GM21717 (cell line): Measurements from ENCODE around the gene THSD4.

Experiments used
- ATAC-seq: cut with Tn5 transposase; IDR thresholded peaks from one replicate; pipeline ENCODE4 v1.9.1; 2021; ENCODE audit warnings: mild to moderate bottlenecking, moderate library complexity; ENCODE audit not compliant: unreplicated experiment

Gene THSD4

DNA sequence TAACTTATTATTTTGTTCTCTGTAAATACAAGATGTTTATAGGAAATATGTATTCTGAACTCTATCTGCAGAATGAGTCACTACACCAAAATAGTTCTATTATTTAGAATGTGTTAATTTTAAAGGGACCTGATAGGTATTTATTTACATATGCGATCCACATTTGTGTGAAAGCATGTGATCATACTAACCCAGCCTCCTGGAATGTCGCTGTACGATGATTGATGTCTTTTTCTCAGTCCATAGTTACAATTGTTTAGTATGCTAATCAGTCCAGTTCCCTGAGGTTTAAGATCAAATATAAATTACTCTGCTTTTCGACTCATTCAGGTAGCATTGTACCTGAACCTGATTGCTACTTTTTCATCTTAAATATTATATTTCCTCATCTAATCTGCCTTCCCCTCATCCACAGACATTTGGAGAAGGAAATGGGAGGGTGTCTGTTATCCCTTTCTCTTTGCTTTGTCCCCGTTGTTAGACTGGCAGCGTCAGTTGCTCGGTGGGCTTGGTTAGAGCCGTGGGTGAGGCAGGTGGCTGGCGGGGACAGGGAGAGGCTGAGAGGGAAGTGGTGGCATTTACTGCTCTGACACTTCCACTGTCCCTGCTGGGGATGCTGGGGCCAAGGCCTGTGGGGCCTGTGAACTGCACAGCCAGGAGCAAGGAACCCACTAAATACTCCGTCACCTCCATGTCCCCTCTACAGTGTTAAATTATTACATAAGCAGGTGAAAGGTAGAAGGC, 667.3 kb downstream of the THSD4 start:
- no peak for ATAC-seq

DNA sequence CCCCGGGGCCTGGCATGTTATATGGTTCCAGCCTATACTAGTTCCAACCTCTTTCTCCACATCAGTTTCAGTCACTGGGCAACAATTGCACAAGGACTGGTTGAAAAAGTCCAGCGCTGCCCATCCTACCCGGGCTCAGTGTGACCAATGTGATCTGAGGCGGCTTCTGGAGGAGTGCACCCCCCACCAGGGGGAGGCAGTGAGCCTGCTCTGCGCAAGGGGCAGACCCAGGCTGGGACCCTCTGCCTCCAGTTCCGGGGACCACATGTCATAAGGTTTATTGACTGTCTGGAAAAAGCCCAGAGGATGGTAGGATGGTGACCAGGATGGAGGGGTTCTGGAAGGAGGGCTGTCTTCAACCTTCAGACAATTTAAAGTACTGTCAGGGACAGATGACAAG, 669.4 kb downstream of the THSD4 start:
- no peak for ATAC-seq

DNA sequence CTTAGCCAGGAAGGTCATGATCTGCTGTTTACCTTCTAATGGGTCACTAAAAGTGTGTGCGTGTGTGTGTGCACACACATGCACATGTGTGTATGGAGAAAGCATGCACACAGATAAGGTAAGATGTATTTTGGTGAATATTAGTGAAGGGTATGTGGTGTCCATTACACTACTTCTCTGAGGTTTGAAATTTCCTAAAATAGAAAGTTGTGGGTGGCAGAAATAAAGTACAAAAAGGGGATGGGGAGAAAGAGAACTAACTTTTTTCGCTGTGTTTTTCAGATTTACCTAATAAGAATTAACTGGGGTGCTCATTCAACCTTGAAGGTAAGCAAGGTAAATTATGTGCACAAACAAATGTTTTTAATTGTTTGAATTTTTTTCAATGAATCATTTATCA, 670.7 kb downstream of the THSD4 start:
- no peak for ATAC-seq

DNA sequence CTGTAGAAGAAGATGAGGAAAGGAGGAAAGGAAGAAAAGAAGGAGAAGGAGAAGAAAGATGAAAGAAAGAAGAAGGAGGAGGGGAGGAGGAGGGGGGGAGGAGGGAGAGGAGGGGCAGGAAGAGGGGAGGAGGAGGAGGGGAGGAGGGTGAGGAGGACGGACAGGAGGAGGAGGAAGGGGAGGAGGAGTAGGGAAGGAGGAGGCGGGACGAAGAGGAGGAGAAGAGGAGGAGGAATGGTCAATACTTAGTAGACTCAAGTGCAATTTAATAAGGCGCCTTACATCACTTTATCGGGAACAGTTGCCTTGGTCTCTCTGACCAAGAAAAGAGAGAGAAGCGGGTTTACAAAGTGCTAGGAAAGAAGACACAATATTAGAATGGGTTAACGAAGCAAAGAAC, 671.4 kb downstream of the THSD4 start:
- ATAC-seq: no peak

DNA sequence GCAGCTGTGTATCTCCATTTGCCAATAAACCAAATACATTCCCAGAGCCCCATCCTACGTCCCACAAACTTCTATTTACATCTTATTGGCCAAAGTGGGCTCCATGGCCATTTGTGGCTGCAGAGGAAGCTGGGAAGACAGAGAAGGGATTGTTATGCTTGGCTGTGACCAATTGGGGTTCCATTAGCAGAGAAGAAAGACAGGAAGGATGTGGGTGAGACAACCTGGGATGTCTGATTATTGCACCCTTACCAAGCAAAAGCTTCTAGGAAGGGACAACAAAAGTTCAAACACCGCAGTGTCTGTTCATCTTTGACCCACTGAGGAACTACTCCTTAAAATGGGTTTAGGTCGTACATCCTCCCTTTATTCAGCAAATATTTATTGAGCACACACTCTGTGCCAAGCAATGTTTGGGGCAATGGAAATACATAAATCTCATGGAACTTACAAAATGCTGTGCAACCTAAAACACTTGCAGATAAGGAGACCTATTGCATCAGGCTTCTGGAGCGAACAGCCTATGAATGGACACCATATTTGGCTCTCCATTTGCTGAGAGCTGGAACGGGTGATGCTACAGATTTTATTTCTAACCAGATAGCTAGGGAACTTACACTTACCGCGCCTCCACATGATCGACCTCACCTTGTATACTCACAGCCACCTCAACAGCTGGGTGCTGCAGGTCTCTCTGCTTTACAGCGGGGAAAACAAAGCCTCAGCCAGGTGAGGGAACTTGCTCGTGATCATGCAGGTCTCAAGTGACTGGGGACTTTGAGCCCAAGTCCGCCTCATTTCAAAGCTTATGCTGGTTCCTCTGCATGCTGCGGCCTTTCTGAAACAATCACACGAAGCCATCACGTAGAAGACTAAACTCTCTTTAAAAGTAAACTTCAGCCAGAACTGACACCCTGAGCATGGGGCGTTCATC, 673.6 kb downstream of the THSD4 start:
- no peak for ATAC-seq

DNA sequence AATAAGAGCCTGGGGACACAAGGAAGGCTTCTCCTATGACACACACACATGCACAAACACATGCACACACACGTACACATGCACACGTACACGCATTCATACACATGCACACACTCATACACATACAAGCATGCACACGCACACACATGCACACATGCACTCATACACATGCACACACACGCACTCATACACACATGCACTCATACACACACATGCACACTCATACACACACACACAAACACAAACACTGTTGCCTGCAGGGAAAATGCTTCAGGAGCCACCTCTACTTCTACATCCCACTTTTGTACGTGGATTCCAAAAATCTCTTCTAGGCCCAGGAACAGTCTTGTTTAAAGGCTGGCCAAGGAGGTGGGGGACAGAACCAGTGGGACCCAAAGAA, 674.3 kb downstream of the THSD4 start:
- ATAC-seq: no peak

DNA sequence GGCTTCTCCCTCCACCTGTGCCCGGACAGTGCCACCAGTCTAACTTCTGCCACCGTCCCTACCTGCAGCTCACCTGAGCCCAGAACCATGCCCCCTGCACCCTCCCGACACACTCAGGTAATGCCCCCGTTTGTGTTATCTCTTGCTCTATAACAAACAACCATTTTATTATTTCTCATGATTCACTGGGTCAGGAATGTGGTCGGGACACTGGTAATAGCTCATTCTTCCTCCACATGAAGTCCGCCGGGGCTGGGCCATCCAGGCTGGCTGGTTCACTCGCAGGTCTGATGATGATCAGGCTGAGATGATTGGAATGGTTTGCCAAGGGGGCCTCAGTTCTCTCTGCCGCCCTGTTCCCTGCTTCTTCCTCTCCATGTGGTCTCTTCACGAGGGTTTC, 674.8 kb downstream of the THSD4 start:
- no peak for ATAC-seq

DNA sequence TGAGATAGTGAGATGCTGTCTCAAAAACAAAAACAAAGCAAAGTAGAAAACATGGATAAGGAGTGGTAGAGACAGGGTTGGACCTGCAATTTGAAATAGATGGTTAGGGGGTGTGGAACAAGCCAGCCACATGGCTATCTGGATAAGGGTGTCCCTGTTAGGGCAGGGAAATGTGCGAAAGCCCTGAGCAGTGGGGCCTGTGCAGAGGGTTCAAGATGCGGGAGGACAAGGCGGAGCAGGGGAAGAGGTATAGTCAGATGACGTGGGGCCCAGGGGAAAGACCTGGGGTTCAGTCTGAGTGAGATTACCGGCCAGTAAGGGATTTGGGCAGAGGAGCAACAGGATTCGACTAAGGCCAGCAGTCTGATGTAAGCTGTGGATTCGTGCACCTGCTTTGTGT, 676.7 kb downstream of the THSD4 start:
- no peak for ATAC-seq

DNA sequence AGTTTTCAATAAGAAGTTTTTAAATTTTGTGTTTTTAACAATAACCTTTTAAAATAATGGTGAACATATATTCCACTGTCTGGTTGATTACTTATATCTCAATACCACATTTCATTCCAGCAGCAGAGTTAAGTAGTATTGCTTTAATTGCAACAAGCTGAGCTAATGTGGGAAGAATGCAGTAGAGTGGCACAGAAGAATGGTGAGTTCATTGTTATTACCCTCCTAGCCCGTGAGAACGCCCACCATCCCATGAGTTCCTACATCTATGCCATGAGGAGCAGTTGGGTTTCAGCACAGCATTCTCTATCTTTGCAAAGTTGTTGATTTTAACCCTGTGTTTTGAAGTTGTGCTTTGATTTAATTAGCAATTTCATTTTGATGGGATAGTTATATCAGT, 677.2 kb downstream of the THSD4 start:
- no peak for ATAC-seq

DNA sequence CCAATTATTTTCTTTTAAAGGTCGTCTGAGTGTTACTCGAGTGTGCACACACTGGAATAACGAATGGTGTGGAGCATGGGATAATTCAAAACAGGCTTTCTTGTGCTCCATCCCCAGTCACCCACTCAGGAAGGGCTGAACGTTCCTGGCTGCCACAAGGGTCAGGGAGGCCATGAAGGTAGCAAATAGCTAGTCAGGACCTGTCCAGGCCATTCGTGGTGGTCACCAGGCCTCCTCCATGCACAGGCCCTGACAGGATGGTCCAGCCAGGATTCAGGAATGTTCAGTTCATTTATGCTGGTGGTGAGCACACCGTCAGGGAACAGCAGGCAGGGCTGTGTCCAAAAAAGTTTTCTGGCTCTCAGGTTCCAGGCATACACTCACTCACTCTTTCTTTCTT, 683.4 kb downstream of the THSD4 start:
- ATAC-seq: no peak

DNA sequence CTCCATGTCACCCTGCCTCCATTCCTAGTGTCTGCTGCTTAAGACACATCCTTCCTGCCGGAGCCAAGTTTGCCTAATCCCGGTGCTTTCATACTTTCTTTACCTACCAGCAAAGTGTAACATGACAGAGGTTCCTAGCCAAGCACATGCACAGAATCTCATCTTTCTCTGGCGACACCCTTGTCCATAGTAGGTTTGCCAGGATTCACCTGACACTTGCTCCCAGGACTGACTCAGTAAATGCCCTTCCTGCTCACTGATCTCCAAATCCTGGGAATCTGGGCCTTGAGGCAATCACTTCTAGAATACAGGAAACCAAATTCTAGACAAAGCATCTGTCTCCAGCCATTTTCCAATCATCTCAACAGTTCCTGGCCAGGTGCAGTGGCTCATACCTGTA, 684.9 kb downstream of the THSD4 start:
- no peak for ATAC-seq

DNA sequence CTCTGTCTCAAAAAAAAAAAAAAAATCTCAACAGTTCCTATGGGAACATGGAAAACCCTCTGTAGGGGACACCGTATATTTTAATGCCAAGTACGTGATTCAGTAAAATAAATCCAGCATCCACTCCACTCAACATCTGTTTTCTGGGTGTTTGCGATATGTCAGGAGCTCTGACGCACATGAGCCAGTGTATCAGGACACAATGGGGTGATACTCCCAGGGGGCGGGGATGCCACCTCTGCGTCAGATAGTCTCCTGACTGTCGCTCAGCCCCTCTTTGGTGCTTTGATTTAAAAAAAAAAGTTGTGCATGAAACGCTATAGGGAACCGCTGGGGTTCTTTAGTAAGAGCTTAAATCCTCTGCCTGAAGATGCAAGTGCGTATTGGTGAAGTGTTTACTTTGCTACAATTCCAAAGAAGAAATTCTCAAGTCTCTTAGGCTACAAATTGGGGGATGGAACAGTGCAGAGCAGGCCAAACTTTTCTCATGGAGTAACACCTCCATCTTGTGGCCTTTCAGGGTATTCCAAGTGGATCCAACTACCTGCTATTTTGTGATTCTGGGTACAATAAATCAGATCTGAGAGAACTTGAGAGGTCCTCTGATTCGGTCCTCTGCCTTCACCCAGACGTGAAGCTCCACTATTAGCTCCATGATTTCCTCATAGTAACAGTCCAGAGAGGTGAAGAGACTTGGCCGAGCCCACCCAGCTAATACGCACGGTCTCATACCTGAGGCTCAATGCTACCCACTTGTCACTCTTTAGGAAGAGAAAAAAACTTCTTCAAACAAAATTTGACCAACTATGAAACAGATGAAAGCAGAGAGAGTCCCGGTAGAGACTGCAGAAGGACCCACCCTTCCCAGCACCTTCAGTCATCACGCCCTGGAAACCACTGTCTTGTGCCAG, 685.8 kb downstream of the THSD4 start:
- ATAC-seq: no peak

DNA sequence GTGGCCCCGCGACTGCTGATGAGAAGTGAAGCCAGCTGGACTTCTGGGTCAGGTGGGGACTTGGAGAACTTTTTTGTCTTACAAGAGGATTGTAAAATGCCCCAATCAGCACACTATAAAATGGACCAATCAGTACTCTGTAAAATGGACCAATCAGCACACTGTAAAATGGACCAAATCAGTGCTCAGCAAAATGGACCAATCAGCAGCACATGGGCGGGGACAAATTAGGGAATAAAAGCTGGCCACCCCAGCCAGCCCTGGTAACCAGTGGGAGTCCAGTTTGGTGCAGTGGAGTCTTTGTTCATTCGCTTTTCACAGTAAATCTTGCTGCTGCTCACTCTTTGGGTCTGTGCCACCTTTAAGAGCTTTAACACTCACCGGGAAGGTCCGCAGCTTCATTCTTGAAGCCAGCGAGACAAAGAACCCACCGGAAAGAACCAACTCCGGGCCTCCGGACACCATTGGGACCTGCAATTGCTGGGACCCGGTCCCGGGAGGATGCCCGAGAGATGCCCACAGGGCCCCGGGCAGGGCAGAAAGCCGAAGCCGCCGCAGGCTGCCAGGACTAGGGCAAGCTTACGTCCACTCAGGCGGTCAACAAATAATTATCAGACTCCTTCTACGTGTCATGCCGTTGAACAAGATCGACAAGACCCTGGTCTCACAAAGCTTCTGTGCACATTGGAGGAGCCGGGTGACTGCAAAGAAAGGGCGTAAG, 686.8 kb downstream of the THSD4 start:
- no peak for ATAC-seq

DNA sequence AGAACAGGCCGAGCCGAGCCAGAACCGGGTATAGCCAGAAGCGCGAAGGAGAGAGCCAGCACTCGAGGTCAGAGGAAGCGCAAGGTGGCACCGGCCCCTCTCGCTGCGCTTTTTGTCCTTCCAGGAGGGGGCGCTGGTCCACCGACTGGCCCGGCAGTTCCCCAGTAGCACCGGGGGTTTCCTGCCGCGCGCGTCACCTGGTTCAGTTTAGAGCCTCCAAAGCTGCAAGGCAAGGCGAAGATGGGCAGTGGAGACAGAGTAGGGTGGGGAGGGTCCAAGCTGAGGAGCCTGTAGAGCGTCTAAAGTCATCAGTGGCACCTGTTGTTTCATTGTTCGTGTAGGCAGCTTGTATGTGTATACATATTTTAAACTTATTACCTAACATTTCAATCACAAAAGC, 687.5 kb downstream of the THSD4 start:
- ATAC-seq: no peak

DNA sequence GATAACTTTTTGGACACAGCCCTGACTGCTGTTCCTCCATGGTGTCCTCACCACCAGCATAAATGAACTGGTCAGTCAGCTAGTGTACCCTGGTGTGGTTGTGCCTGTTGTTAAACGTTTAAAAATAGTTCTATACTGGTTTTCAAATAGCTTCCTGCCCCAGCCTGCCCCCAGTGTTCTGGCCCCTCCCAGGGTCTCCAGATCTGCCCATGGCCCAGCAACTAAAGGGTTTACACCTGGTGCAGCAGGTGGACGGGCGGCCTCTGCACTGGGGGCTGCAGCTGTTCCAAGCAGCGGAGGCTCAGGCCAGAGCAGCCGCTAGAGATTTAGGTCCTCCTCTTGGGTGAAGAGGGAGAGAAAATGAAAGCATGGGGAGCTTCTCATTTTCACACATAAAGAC, 689.0 kb downstream of the THSD4 start:
- no peak for ATAC-seq

DNA sequence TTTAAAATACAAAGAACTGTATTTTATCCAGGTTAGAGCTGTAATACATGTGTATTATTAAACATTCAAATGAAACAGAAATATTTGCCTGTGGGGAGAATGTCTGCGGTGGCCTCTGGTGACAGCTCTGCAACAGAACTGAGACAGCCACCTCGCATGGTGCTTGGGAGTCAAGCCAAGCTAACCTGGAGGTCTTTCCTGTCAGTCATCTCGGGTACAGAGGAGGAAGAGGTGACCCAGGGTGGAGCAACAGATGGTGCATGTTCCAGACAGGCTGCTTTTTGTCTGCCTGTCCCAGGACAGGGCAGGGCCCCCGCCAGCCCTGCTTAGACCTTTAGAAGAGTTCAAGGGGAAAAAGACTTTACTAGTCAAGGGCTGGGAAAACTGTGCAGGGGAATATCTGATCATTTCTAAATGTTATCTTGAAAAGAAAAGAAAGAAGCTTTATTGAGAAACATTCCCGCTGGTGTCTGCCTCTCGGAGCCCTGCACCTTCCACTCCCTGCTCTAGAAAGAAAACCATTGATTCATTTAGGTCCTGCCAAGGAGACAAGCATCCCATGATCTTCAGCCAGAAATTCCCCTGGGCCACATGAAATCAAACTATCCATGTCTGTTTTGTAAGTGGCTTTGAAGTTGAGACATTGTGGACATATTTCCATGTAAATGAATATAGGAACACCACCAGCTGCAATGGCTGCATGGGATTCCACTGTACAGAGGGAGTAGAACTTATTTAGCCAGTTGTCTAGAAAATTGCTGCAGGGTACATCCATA, 689.6 kb downstream of the THSD4 start:
- no peak for ATAC-seq

DNA sequence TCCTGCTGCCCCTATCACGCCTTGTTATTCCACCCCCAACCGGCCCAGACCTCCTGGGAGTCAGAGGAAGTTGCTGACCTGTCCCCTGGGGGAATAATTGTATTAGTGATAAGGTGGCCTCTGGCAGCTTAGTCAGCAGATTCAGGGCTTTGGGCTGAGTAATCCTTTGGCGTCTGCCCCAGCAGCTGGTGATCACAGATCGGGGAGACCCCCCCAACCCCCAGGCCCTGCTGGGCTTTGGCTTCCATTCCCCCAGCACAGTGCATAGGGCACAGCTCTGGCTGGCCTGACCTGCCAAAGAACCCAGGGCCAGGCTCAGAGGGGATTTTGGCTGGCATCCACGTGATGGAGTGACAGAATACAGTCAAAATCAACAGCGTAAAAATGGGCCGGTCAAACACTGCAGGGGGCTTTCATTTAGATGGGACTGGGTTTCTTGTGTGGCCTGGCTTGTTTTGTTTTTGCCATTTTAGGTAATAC, 691.2 kb downstream of the THSD4 start:
- ATAC-seq: no peak

DNA sequence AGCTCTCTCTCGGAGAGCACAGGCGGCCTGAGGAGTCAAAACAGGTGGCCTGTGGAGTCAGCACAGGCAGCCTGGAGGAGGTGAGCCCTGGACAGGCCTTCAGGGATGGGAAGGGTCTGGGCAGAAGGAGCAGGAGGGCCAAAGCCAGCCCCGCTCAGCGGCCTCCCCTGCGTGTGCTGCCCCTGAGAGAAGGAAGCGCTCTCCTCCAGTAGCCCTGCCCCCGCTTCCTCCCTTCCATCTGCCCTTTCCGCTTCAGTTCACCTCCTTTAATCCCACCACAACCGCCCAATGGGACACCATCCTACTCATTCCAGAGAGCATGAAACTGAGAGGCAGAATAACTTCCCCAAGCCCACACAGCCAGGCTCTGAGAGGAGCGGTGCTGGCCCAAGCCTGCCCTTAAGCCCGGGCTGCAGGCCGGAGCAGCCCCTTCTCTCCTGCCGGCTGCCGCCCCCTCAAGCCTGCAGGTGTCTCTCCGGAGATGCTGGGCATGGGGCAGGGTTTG, 691.9 kb downstream of the THSD4 start:
- no peak for ATAC-seq

DNA sequence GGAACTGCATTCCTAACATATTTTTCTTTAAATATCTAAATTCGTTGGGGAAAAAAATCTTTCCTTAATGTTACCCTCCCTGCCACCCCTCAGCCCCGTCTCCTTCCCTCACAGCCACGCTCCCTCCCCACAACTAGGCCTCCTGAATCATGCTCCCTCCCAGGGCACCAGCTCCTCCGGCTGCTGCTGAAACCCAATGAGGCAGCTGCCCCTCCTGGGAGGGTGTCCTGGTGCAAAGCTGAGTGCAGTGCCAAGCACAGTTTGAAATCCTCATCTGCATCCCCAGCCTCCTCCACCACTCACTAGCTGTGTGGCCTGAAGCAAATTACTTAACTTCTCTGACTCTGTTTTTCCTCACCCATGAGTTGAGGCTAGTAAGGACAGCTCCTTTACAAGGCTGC, 692.4 kb downstream of the THSD4 start:
- ATAC-seq: no peak
